Gastroesophageal sphincter (tissue), 3 donors: ENCODE data around the gene PTGFRN.

ENCODE experiments used
- EP300 ChIP-seq: sonication (generic); formaldehyde crosslinking; IDR thresholded peaks from one replicate; pipeline ENCODE4 v1.6.1; 2017; ENCODE audit warnings: antibody characterized with exemption, mild to moderate bottlenecking
- POLR2A ChIP-seq, 2 donors: fragments of 450-650 bp; IDR thresholded peaks; one replicate each; pipeline ENCODE4 v1.6.1; 2017; ENCODE audit warnings: antibody characterized with exemption in 2 of 2, mild to moderate bottlenecking in 2 of 2, moderate library complexity in 1 of 2
- TF ChIP-seq, protein P1 (sequence below), 4 experiments: fragments of 200-600 bp in 2 of 4; fragments of 450-650 bp in 2 of 4; sonication (generic) in 1 of 4; IDR thresholded peaks; one replicate each; pipeline ENCODE4 v1.5.1; 2017 to 2019; ENCODE audit warnings: antibody characterized with exemption in 4 of 4, mild to moderate bottlenecking in 2 of 4, moderate library complexity in 2 of 4

DNA sequence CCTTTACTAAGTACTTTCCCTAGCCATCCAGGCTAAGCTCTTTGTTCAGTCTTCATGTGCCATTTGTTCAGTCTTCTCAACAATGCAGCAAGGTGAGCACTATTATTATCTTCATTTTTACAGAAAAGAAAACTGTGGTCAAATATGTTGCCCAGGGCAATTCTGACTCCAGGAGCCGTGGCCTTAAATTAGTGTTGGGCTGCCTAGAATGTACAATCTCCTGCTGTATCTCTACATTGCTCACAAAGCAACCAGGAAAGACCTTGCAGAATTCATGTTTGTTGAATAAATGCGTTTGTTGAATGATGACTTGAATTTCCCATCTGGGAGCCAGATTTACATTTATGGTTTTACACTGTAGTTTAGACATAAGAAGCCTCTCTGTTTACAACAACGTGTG is 106.0 kb downstream of the PTGFRN start:
- TF ChIP-seq EP300 (no peak), POLR2A (IDR thresholded peaks at IDR 0.05) (no peak)
- TF ChIP-seq, protein P1, sequence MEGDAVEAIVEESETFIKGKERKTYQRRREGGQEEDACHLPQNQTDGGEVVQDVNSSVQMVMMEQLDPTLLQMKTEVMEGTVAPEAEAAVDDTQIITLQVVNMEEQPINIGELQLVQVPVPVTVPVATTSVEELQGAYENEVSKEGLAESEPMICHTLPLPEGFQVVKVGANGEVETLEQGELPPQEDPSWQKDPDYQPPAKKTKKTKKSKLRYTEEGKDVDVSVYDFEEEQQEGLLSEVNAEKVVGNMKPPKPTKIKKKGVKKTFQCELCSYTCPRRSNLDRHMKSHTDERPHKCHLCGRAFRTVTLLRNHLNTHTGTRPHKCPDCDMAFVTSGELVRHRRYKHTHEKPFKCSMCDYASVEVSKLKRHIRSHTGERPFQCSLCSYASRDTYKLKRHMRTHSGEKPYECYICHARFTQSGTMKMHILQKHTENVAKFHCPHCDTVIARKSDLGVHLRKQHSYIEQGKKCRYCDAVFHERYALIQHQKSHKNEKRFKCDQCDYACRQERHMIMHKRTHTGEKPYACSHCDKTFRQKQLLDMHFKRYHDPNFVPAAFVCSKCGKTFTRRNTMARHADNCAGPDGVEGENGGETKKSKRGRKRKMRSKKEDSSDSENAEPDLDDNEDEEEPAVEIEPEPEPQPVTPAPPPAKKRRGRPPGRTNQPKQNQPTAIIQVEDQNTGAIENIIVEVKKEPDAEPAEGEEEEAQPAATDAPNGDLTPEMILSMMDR (IDR thresholded peaks at IDR 0.05), result no peak
